Adrenal gland (tissue), 5 donors: ENCODE measurements around the gene ARHGAP30.

ENCODE experiments used
- POLR2A ChIP-seq, 2 donors: fragments of 450-650 bp; IDR thresholded peaks; one replicate each; pipeline ENCODE4 v1.6.1; 2017; ENCODE audit warnings: antibody characterized with exemption in 2 of 2, mild to moderate bottlenecking in 2 of 2, moderate library complexity in 1 of 2
- TF ChIP-seq, protein P1 (sequence below), 6 experiments: fragments of 450-650 bp in 4 of 6; fragments of 200-600 bp in 2 of 6; sonication (generic) in 1 of 6; IDR thresholded peaks; 1 replicate in 5 of 6; 2 replicates in 1 of 6; pipeline versions ENCODE4 v1.5.1 to v1.8.0; 2016 to 2021; ENCODE audit warnings: antibody characterized with exemption in 6 of 6, mild to moderate bottlenecking in 2 of 6, moderate library complexity in 1 of 6
- donor health status: DM: no; HTN: no; CAD: no.

DNA sequence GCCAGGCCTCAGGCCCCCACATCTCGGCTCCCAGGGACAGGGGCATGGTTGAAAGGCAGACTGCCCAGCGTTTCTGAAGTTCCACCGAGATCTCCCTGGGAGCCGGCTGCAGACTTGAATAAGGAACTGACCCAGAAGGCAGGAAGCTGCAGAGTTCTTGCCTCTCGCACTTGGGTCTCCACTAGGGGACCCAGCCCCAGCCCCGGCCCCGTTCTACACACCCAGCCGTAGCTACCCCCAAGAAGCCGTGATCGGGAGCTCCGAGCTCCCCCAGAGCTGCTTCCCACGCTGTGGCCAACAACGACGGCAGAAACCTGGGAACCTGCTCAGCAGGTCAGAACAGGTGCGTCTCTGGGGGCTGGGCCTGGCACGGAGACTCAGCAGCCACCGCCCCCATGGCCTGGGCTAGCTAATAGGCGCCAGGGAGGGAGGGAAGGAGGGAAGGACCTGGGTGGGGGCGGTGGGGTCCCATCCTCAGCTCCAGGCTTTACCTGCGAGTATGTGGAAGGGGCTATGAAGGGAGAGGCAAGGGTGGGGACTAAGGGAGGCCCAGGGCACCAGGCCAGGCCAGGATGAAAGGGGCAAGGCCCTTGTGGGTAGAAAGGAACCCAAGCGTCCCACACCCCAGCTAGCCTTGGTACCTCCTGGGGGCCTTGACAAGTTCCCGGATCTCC, 19.7 kb upstream of the ARHGAP30 start, which contains the start of gene NECTIN4:
- TF ChIP-seq, protein P1, sequence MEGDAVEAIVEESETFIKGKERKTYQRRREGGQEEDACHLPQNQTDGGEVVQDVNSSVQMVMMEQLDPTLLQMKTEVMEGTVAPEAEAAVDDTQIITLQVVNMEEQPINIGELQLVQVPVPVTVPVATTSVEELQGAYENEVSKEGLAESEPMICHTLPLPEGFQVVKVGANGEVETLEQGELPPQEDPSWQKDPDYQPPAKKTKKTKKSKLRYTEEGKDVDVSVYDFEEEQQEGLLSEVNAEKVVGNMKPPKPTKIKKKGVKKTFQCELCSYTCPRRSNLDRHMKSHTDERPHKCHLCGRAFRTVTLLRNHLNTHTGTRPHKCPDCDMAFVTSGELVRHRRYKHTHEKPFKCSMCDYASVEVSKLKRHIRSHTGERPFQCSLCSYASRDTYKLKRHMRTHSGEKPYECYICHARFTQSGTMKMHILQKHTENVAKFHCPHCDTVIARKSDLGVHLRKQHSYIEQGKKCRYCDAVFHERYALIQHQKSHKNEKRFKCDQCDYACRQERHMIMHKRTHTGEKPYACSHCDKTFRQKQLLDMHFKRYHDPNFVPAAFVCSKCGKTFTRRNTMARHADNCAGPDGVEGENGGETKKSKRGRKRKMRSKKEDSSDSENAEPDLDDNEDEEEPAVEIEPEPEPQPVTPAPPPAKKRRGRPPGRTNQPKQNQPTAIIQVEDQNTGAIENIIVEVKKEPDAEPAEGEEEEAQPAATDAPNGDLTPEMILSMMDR (IDR thresholded peaks at IDR 0.05): no peak
- no peak for TF ChIP-seq POLR2A (IDR thresholded peaks at IDR 0.05)
